ENCODE measurements around the gene CACUL1.
"Not testable (repeated sequence)": the region's sequence is repeated elsewhere in the genome, so short reads cannot be mapped to it uniquely, and the experiment has no call there.

DNA sequence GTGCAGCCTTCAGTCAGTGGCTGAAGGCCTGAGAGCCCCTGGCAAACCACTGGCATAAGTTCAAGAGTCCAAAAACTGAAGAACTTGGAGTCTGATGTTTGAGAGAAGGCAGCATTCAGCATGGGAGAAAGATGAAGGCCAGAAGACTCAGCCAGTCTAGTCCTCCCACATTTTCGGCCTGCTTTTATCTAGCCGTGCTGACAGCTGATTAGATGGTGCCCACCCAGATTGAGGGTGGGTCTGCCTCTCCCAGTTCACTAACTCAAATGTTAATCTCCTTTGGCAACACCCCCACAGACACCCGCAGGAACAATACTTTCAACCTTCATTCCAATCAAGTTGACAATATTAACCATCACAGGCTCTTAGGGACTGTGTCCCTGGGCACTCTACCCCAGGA, 83.5 kb downstream of the CACUL1 start:
- TF ChIP-seq, protein P1, sequence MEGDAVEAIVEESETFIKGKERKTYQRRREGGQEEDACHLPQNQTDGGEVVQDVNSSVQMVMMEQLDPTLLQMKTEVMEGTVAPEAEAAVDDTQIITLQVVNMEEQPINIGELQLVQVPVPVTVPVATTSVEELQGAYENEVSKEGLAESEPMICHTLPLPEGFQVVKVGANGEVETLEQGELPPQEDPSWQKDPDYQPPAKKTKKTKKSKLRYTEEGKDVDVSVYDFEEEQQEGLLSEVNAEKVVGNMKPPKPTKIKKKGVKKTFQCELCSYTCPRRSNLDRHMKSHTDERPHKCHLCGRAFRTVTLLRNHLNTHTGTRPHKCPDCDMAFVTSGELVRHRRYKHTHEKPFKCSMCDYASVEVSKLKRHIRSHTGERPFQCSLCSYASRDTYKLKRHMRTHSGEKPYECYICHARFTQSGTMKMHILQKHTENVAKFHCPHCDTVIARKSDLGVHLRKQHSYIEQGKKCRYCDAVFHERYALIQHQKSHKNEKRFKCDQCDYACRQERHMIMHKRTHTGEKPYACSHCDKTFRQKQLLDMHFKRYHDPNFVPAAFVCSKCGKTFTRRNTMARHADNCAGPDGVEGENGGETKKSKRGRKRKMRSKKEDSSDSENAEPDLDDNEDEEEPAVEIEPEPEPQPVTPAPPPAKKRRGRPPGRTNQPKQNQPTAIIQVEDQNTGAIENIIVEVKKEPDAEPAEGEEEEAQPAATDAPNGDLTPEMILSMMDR (IDR thresholded peaks at IDR 0.05; ENCODE audit: low read depth, low read length, poor library complexity, severe bottlenecking), result not testable (repeated sequence)
- TF ChIP-seq EZH2phosphoT487 (IDR thresholded peaks at IDR 0.05; ENCODE audit: borderline replicate concordance, low read length), result not testable (repeated sequence)
